ENCODE measurements around the gene RPL29. TPM values are rescaled to one million over a fixed set of nuclear protein-coding genes. Genes with fewer than 3 reads are reported as not detected.

The RPL29 gene
- polyA plus RNA-seq, 4 donors: 2,279 to 2,521 (median 2,399) TPM

- Histone ChIP-seq H3K9me3 (ENCODE audit: control insufficient read depth in 2 of 2, insufficient read depth in 1 of 2, low read depth in 1 of 2, low read length in 1 of 2) (no peaks in the 10 kb centered on the region), H3K4me1 (ENCODE audit: control insufficient read depth in 3 of 3, insufficient read depth in 2 of 3, low read depth in 1 of 3, low read length in 2 of 3) (peaks cover 0 to 18% (median 0%) of the 10 kb centered on the region in 3 donors), H3K36me3 (ENCODE audit: control insufficient read depth in 3 of 3, insufficient read depth in 2 of 3, low read depth in 1 of 3, low read length in 3 of 3) (no peaks in the 10 kb centered on the region), H3K27ac (ENCODE audit: low read depth in 1 of 3, low read length in 2 of 3) (no peak overlapping the region), H3K27me3 (ENCODE audit: control insufficient read depth in 3 of 3, insufficient read depth in 3 of 3, low read length in 3 of 3) (peaks cover 0 to 4% (median 0%) of the 10 kb centered on the region in 3 donors), H3K4me3 (ENCODE audit: low read depth in 1 of 3, low read length in 3 of 3) (no peak overlapping the region)
- DNase-seq: no peak
- 81 to 86% (median 81%) methylated on average over 6 of the region's 6 CpGs for whole genome bisulfite sequencing, 3 donors
- FAIRE-seq: no peak
Measured at GRCh38 chr3:52006820-52007133, 11.1 kb upstream of the RPL29 start.

GRCh38 chr3:52006017-52006819 lies 10.5 kb upstream of the RPL29 start:
- Histone ChIP-seq H3K4me3 (ENCODE audit: low read depth in 1 of 3, low read length in 3 of 3) (no peak overlapping the region), H3K36me3 (ENCODE audit: control insufficient read depth in 3 of 3, insufficient read depth in 2 of 3, low read depth in 1 of 3, low read length in 3 of 3) (no peaks in the 10 kb centered on the region), H3K4me1 (ENCODE audit: control insufficient read depth in 3 of 3, insufficient read depth in 2 of 3, low read depth in 1 of 3, low read length in 2 of 3) (peaks cover 0 to 20% (median 0%) of the 10 kb centered on the region in 3 donors), H3K9me3 (ENCODE audit: control insufficient read depth in 2 of 2, insufficient read depth in 1 of 2, low read depth in 1 of 2, low read length in 1 of 2) (no peaks in the 10 kb centered on the region), H3K27me3 (ENCODE audit: control insufficient read depth in 3 of 3, insufficient read depth in 3 of 3, low read length in 3 of 3) (peaks cover 0 to 4% (median 0%) of the 10 kb centered on the region in 3 donors), H3K27ac (ENCODE audit: low read depth in 1 of 3, low read length in 2 of 3) (no peak overlapping the region)
- DNase-seq (no peak), FAIRE-seq (no peak)
- WGBS, 3 donors: 57 to 66% (median 58%) methylated on average over 8 of the region's 8 CpGs

GRCh38 chr3:52005571-52005986 lies 9.9 kb upstream of the RPL29 start:
- peaks cover 0 to 4% (median 0%) of the 10 kb centered on the region in 3 donors for H3K27me3 ChIP-seq (ENCODE audit: control insufficient read depth in 3 of 3, insufficient read depth in 3 of 3, low read length in 3 of 3)
- peak overlapping the region in 1 of 3 donors; percentile 22 for H3K27ac ChIP-seq (ENCODE audit: low read depth in 1 of 3, low read length in 2 of 3)
- 20 to 24% (median 22%) methylated on average over 15 of the region's 15 CpGs for WGBS, 3 donors
- DNase-seq (peak in 1 of 2 donors; percentile 28), FAIRE-seq (no peak)
- no peaks in the 10 kb centered on the region for H3K9me3 ChIP-seq (ENCODE audit: control insufficient read depth in 2 of 2, insufficient read depth in 1 of 2, low read depth in 1 of 2, low read length in 1 of 2)
- H3K4me1 ChIP-seq (ENCODE audit: control insufficient read depth in 3 of 3, insufficient read depth in 2 of 3, low read depth in 1 of 3, low read length in 2 of 3): peaks cover 0 to 20% (median 0%) of the 10 kb centered on the region in 3 donors
- H3K4me3 ChIP-seq (ENCODE audit: low read depth in 1 of 3, low read length in 3 of 3): no peak overlapping the region
- H3K36me3 ChIP-seq (ENCODE audit: control insufficient read depth in 3 of 3, insufficient read depth in 2 of 3, low read depth in 1 of 3, low read length in 3 of 3): no peaks in the 10 kb centered on the region

- DNase-seq (no peak), FAIRE-seq (no peak)
- Histone ChIP-seq H3K27ac (ENCODE audit: low read depth in 1 of 3, low read length in 2 of 3) (peak overlapping the region in 1 of 3 donors; percentile 22), H3K36me3 (ENCODE audit: control insufficient read depth in 3 of 3, insufficient read depth in 2 of 3, low read depth in 1 of 3, low read length in 3 of 3) (no peaks in the 10 kb centered on the region), H3K9me3 (ENCODE audit: control insufficient read depth in 2 of 2, insufficient read depth in 1 of 2, low read depth in 1 of 2, low read length in 1 of 2) (no peaks in the 10 kb centered on the region), H3K4me1 (ENCODE audit: control insufficient read depth in 3 of 3, insufficient read depth in 2 of 3, low read depth in 1 of 3, low read length in 2 of 3) (peaks cover 0 to 20% (median 0%) of the 10 kb centered on the region in 3 donors), H3K27me3 (ENCODE audit: control insufficient read depth in 3 of 3, insufficient read depth in 3 of 3, low read length in 3 of 3) (peaks cover 0 to 4% (median 0%) of the 10 kb centered on the region in 3 donors), H3K4me3 (ENCODE audit: low read depth in 1 of 3, low read length in 3 of 3) (no peak overlapping the region)
- 77 to 88% (median 85%) methylated on average over 4 of the region's 4 CpGs for WGBS, 3 donors
Measured at GRCh38 chr3:52004906-52005395, 9.3 kb upstream of the RPL29 start.

- Histone ChIP-seq H3K27ac (ENCODE audit: low read depth in 1 of 3, low read length in 2 of 3) (no peak overlapping the region), H3K27me3 (ENCODE audit: control insufficient read depth in 3 of 3, insufficient read depth in 3 of 3, low read length in 3 of 3) (peaks cover 0 to 4% (median 0%) of the 10 kb centered on the region in 3 donors), H3K4me3 (ENCODE audit: low read depth in 1 of 3, low read length in 3 of 3) (no peak overlapping the region), H3K36me3 (ENCODE audit: control insufficient read depth in 3 of 3, insufficient read depth in 2 of 3, low read depth in 1 of 3, low read length in 3 of 3) (no peaks in the 10 kb centered on the region), H3K9me3 (ENCODE audit: control insufficient read depth in 2 of 2, insufficient read depth in 1 of 2, low read depth in 1 of 2, low read length in 1 of 2) (no peaks in the 10 kb centered on the region), H3K4me1 (ENCODE audit: control insufficient read depth in 3 of 3, insufficient read depth in 2 of 3, low read depth in 1 of 3, low read length in 2 of 3) (peaks cover 0 to 20% (median 0%) of the 10 kb centered on the region in 3 donors)
- 60 to 69% (median 67%) methylated on average over 15 to 16 of the region's 16 CpGs for WGBS, 3 donors
- DNase-seq (peak in 1 of 2 donors; percentile 61), FAIRE-seq (no peak)
Measured at GRCh38 chr3:52004163-52004787, 8.6 kb upstream of the RPL29 start.

GRCh38 chr3:52002748-52003147 lies 7.1 kb upstream of the RPL29 start:
- H3K27me3 ChIP-seq (ENCODE audit: control insufficient read depth in 3 of 3, insufficient read depth in 3 of 3, low read length in 3 of 3): peaks cover 0 to 4% (median 0%) of the 10 kb centered on the region in 3 donors
- WGBS, 3 donors: 66 to 78% (median 67%) methylated on average over 5 to 6 of the region's 6 CpGs
- H3K9me3 ChIP-seq (ENCODE audit: control insufficient read depth in 2 of 2, insufficient read depth in 1 of 2, low read depth in 1 of 2, low read length in 1 of 2): no peaks in the 10 kb centered on the region
- DNase-seq: no peak
- H3K4me3 ChIP-seq (ENCODE audit: low read depth in 1 of 3, low read length in 3 of 3): no peak overlapping the region
- H3K4me1 ChIP-seq (ENCODE audit: control insufficient read depth in 3 of 3, insufficient read depth in 2 of 3, low read depth in 1 of 3, low read length in 2 of 3): peaks cover 0 to 20% (median 0%) of the 10 kb centered on the region in 3 donors
- no peaks in the 10 kb centered on the region for H3K36me3 ChIP-seq (ENCODE audit: control insufficient read depth in 3 of 3, insufficient read depth in 2 of 3, low read depth in 1 of 3, low read length in 3 of 3)
- H3K27ac ChIP-seq (ENCODE audit: low read depth in 1 of 3, low read length in 2 of 3): no peak overlapping the region
- no peak for FAIRE-seq

GRCh38 chr3:52001443-52001974 lies 5.8 kb upstream of the RPL29 start:
- H3K4me1 ChIP-seq (ENCODE audit: control insufficient read depth in 3 of 3, insufficient read depth in 2 of 3, low read depth in 1 of 3, low read length in 2 of 3): peaks cover 0 to 20% (median 0%) of the 10 kb centered on the region in 3 donors
- H3K9me3 ChIP-seq (ENCODE audit: control insufficient read depth in 2 of 2, insufficient read depth in 1 of 2, low read depth in 1 of 2, low read length in 1 of 2): no peaks in the 10 kb centered on the region
- no peak overlapping the region for H3K4me3 ChIP-seq (ENCODE audit: low read depth in 1 of 3, low read length in 3 of 3)
- WGBS, 3 donors: 0 to 2% (median 1%) methylated on average over 18 of the region's 18 CpGs
- FAIRE-seq (no peak), DNase-seq (peak; percentile 59 to 86)
- no peak overlapping the region for H3K27ac ChIP-seq (ENCODE audit: low read depth in 1 of 3, low read length in 2 of 3)
- H3K27me3 ChIP-seq (ENCODE audit: control insufficient read depth in 3 of 3, insufficient read depth in 3 of 3, low read length in 3 of 3): peaks cover 0 to 4% (median 0%) of the 10 kb centered on the region in 3 donors
- H3K36me3 ChIP-seq (ENCODE audit: control insufficient read depth in 3 of 3, insufficient read depth in 2 of 3, low read depth in 1 of 3, low read length in 3 of 3): no peaks in the 10 kb centered on the region

GRCh38 chr3:51999846-52000245 lies 4.2 kb upstream of the RPL29 start:
- Histone ChIP-seq H3K36me3 (ENCODE audit: control insufficient read depth in 3 of 3, insufficient read depth in 2 of 3, low read depth in 1 of 3, low read length in 3 of 3) (peaks cover 0 to 5% (median 0%) of the 10 kb centered on the region in 3 donors), H3K4me1 (ENCODE audit: control insufficient read depth in 3 of 3, insufficient read depth in 2 of 3, low read depth in 1 of 3, low read length in 2 of 3) (peaks cover 0 to 10% (median 0%) of the 10 kb centered on the region in 3 donors), H3K27ac (ENCODE audit: low read depth in 1 of 3, low read length in 2 of 3) (no peak overlapping the region), H3K4me3 (ENCODE audit: low read depth in 1 of 3, low read length in 3 of 3) (no peak overlapping the region), H3K9me3 (ENCODE audit: control insufficient read depth in 2 of 2, insufficient read depth in 1 of 2, low read depth in 1 of 2, low read length in 1 of 2) (no peaks in the 10 kb centered on the region), H3K27me3 (ENCODE audit: control insufficient read depth in 3 of 3, insufficient read depth in 3 of 3, low read length in 3 of 3) (peaks cover 0 to 4% (median 0%) of the 10 kb centered on the region in 3 donors)
- DNase-seq (no peak), FAIRE-seq (no peak)
- 77 to 89% (median 81%) methylated on average over 2 of the region's 2 CpGs for WGBS, 3 donors

Measured in small intestine (tissue), 7 donors.